ENCODE measurements around the gene KRTAP4-16.
"Not testable (repeated sequence)": the region's sequence is repeated elsewhere in the genome, so short reads cannot be mapped to it uniquely, and the experiment has no call there.

Gene KRTAP4-16

GRCh38 chr17:41119696-41120690 lies 18.0 kb upstream of the KRTAP4-16 start:
- not testable (repeated sequence) for DNase-seq (ENCODE audit: low read depth in 2 of 3, low spot score in 1 of 3)

GRCh38 chr17:41118721-41119120 lies 16.7 kb upstream of the KRTAP4-16 start:
- DNase-seq (ENCODE audit: low read depth in 2 of 3, low spot score in 1 of 3), result no peak

DNA sequence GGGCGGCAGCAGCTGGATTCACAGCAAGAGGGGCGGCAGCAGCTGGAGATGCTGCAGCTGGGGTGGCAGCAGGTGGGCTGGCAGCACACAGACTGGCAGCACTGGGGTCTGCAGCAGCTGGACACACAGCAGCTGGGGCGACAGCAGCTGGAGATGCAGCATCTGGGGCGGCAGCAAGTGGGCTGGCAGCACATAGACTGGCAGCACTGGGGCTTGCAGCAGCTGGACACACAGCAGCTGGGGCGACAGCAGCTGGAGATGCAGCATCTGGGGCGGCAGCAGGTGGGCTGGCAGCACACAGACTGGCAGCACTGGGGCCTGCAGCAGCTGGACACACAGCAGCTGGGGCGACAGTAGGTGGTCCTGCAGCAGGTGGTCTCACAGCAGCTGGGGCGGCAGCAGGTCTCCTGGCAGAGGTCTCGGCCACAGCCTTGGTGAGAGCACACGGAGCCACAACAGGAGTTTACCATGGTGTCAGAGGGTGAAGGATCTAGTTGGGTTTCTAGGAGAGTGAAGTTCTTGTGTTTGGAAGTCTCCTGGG lies 15.9 kb upstream of the KRTAP4-16 start, which contains the start of gene KRTAP4-11:
KRTAP4-11 (minus strand) TSS at position 528 of the 541 bp plus-strand sequence; CDS start at position 470, 58 bp downstream.
- not testable (repeated sequence) for DNase-seq (ENCODE audit: low read depth in 2 of 3, low spot score in 1 of 3)

- DNase-seq (ENCODE audit: low read depth in 2 of 3, low spot score in 1 of 3), result no peak
These were observed 14.3 kb upstream of the KRTAP4-16 start for GRCh38 chr17:41116297-41116696.

GRCh38 chr17:41111151-41111885 lies 9.3 kb upstream of the KRTAP4-16 start:
- DNase-seq (ENCODE audit: low read depth in 2 of 3, low spot score in 1 of 3), result no peak

- not testable (repeated sequence) for DNase-seq (ENCODE audit: low read depth in 2 of 3, low spot score in 1 of 3)
These were observed 6.8 kb upstream of the KRTAP4-16 start for GRCh38 chr17:41108728-41109386.

DNA sequence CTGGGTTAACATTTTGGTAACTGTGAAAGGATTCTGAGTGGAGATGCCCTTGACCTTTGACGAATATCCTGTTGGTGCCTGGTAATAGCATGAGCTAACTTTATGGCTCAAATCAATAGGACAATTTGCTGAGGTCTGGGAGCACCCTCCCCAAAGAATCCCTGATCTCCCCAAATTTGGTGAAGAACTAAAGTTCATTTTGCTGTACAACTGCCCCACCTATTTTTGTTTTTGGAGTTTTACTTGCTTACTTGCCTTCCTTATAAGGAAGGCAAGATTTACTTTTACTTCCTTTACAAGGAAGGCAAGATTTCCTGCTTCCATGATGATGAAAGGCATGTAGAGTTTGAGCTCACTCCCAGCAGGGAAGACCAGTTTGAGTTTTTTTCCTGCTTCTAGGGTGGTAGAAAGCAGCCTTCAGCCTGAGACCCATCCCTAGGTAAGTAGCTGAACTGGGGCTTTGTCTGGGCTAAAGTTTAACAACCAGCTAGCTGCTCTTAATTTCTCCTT lies 6.0 kb upstream of the KRTAP4-16 start:
- DNase-seq (ENCODE audit: low read depth in 2 of 3, low spot score in 1 of 3), result no peak

GRCh38 chr17:41105347-41105746 lies 3.3 kb upstream of the KRTAP4-16 start, which contains the start of gene KRTAP4-9:
Gene KRTAP4-9, plus strand, starts transcription at chr17:41105389. Its CDS starts 0 bp downstream, at chr17:41105389.
- not testable (repeated sequence) for DNase-seq (ENCODE audit: low read depth in 2 of 3, low spot score in 1 of 3)

DNA sequence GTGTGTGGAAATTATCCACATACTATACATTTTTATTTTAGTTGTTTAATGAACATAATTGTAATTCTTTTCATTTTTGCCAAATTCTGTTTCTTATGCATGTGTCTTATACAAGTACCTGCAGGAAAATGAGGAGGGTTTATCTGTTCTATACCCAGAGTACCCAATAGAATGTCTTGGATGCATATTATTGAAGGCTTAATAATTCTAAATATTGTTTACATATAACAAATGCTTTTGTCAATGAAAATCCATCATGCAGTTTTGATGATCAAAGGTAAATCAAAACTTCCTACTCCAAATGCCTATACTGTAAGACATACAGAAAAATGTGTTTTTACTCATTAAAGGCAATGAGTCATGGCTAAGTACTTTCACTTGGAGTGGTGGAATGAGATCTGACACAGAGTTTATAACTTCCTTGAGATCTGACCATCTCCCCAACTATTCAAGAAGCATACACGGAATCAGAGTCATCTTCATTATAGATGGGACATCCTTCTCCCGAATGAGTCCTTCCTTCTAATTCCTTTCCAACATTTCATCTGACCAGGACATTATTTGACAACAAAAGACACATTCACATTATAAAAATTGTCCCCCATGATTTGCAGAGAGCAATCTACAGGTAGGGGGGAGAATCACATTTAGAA lies 2.5 kb upstream of the KRTAP4-16 start:
- not testable (repeated sequence) for DNase-seq (ENCODE audit: low read depth in 2 of 3, low spot score in 1 of 3)

DNA sequence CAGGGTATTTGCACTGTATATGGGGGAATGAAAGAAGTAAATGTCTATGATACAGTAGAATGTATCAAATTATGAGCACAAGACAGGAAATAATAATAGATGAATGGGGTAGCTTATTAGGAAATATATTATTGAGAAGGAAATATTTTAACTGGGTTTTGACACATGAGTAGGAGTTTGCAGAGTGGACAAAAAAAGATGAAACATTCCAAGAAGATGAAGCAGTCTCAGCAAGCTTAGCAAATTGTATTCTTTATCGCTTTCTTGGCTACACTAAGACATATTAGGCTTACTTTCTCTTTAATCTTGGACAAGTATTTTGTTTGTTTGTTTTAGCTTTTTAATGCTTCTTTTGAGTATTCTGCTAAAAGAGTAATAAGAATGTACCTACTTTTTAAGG lies 1.9 kb upstream of the KRTAP4-16 start:
- no peak for DNase-seq (ENCODE audit: low read depth in 2 of 3, low spot score in 1 of 3)

- DNase-seq (ENCODE audit: low read depth in 2 of 3, low spot score in 1 of 3), result not testable (repeated sequence)
These were observed 2.1 kb downstream of the KRTAP4-16 start for GRCh38 chr17:41099682-41100480.

GRCh38 chr17:41098481-41098880 lies 3.5 kb downstream of the KRTAP4-16 start:
- no peak for DNase-seq (ENCODE audit: low read depth in 2 of 3, low spot score in 1 of 3)

GRCh38 chr17:41098042-41098441 lies 4.0 kb downstream of the KRTAP4-16 start, which contains the start of gene KRTAP4-8:
Gene KRTAP4-8, minus strand, starts transcription at chr17:41098142. Its CDS starts 58 bp downstream, at chr17:41098084.
- no peak for DNase-seq (ENCODE audit: low read depth in 2 of 3, low spot score in 1 of 3)

GRCh38 chr17:41096055-41096454 lies 6.0 kb downstream of the KRTAP4-16 start:
- no peak for DNase-seq (ENCODE audit: low read depth in 2 of 3, low spot score in 1 of 3)

- DNase-seq (ENCODE audit: low read depth in 2 of 3, low spot score in 1 of 3), result not testable (repeated sequence)
These were observed 13.2 kb downstream of the KRTAP4-16 start for GRCh38 chr17:41088760-41089352.

DNA sequence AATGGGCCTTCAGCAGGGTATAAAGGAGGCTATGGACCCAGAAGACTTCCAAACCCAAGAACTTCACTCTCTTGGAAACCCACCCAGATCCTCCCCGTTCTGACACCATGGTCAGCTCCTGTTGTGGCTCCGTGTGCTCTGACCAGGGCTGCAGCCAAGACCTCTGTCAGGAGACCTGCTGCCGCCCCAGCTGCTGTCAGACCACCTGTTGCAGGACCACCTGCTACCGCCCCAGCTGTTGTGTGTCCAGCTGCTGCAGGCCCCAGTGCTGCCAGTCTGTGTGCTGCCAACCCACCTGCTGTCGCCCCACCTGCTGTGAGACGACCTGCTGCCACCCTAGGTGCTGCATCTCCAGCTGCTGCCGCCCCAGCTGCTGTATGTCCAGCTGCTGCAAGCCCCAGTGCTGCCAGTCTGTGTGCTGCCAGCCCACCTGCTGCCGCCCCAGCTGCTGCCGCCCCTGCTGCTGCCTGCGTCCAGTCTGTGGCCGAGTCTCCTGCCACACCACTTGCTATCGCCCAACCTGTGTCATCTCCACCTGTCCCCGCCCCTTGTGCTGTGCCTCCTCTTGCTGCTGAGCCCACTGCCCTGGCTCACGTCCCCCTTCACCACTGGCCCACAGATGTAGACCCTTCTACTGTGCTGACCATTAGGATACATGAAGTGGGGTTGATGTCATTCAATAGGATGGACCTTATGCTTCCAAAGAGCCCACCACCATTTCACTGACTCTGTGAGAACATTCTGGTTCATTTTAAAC lies 17.7 kb downstream of the KRTAP4-16 start, which contains the start of gene KRTAP4-7:
KRTAP4-7 (plus strand) TSS at position 51 of the 757 bp plus-strand sequence; CDS start at position 108, 57 bp downstream.
- DNase-seq (ENCODE audit: low read depth in 2 of 3, low spot score in 1 of 3), result not testable (repeated sequence)

- DNase-seq (ENCODE audit: low read depth in 2 of 3, low spot score in 1 of 3), result not testable (repeated sequence)
These were observed 18.6 kb downstream of the KRTAP4-16 start for GRCh38 chr17:41083427-41083826.

- DNase-seq (ENCODE audit: low read depth in 2 of 3, low spot score in 1 of 3), result no peak
These were observed 19.4 kb downstream of the KRTAP4-16 start for GRCh38 chr17:41082626-41083025.
